Motor neuron (in vitro differentiated cells): ENCODE results near the gene SERPIND1. TPM values are rescaled to one million over a fixed set of nuclear protein-coding genes. Genes with fewer than 3 reads are reported as not detected.
"Not testable (repeated sequence)": the region's sequence is repeated elsewhere in the genome, so short reads cannot be mapped to it uniquely, and the experiment has no call there.

ENCODE experiments used
- ATAC-seq, 8 experiments: fragments of 200-7000 bp; cut with Tn5 transposase; replicated peaks in 6 of 8; 2 replicates each; pipeline ENCODE4 v1.8.0; 2021; ENCODE audit warnings: mild to moderate bottlenecking in 8 of 8, moderate library complexity in 8 of 8
- H3K27ac ChIP-seq, 2 donors: fragments of 250-450 bp; sonication (Bioruptor Pico); 2 replicates each; pipeline ENCODE4 v1.9.0; 2021; ENCODE audit warnings: antibody characterized with exemption in 2 of 2, mild to moderate bottlenecking in 2 of 2, moderate library complexity in 1 of 2
- H3K4me1 ChIP-seq, 2 donors: fragments of 250-450 bp; sonication (Bioruptor Pico); replicated peaks in 1 of 2; 2 replicates each; pipeline ENCODE4 v1.6.1; 2021; ENCODE audit warnings: antibody characterized with exemption in 2 of 2, mild to moderate bottlenecking in 2 of 2, moderate library complexity in 1 of 2
- H3K4me3 ChIP-seq, 5 donors: fragments of 250-450 bp; sonication (Bioruptor Pico); 2 replicates each; pipeline ENCODE4 v1.9.0; 2021; ENCODE audit warnings: antibody characterized with exemption in 5 of 5, mild to moderate bottlenecking in 5 of 5, moderate library complexity in 4 of 5
- WGBS, 10 experiments: fragments of 450-650 bp; shearing (Covaris generic); methylation state at CpG; one replicate each; pipeline ENCODE4 v1.0.0; 2022; 5-methylcytosine and 5-hydroxymethylcytosine counted together
- in situ Hi-C, 9 experiments: fragments of 400-800 bp; cut with MboI; loops; one replicate each; pipeline ENCODE4 v1.15.0; 2021; ENCODE audit warnings: low sequenced_read_pairs in 9 of 9, low pct_unique_long_range_greater_than_20kb in 2 of 9; ENCODE audit not compliant: unreplicated experiment in 9 of 9
- total RNA-seq, 8 experiments: library from RNA; unstranded; fragments of 300-600 nt; gene quantifications; 2 replicates each; pipeline versions ENCODE4 v1.2.3 to v1.2.4, GENCODE V29; 2022

Gene SERPIND1, protein sequence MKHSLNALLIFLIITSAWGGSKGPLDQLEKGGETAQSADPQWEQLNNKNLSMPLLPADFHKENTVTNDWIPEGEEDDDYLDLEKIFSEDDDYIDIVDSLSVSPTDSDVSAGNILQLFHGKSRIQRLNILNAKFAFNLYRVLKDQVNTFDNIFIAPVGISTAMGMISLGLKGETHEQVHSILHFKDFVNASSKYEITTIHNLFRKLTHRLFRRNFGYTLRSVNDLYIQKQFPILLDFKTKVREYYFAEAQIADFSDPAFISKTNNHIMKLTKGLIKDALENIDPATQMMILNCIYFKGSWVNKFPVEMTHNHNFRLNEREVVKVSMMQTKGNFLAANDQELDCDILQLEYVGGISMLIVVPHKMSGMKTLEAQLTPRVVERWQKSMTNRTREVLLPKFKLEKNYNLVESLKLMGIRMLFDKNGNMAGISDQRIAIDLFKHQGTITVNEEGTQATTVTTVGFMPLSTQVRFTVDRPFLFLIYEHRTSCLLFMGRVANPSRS
- total RNA-seq, result 1 to 10 TPM in 2 of 8 experiments, under 1 TPM in 6; 0.17 to 1.8 (median 0.66) TPM

DNA sequence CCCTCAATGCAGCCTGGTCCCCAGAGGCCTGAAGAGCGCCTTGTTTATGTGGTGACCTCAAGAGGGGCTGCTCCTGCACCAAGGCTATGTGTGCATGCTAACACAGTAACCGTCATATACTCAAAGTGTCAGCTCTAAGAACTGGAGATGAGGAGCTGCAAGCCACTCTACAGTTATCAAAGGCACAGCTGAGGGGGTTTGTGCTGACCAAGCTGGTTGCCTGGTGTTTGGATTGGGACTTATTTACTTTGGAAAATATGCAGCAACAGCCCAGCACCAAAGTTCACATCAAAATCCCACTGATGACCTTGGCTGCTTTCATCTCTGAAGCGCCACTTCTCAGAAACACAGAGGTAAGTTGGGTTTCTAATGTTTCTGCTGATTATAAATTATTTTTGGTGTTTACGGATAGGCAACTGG is at the start of gene SERPIND1:
TSS of gene SERPIND1 (plus strand) at position 321 of the 420 bp plus-strand sequence. CDS start 5,200 bp downstream, outside the sequence.
- no peak for ATAC-seq
- Histone ChIP-seq H3K4me1 (no peaks in the 10 kb centered on the region), H3K4me3 (no peak within 1 kb of the TSS), H3K27ac (peak within 1 kb of the TSS in 1 of 2 donors; percentile 69)
- in situ Hi-C loops, result no loop called here
- 80 to 100% (median 100%) methylated on average over 1 to 3 of the region's 4 CpGs; no CpG with 5 or more reads in 3 of the 10 experiments for WGBS, 10 experiments

DNA sequence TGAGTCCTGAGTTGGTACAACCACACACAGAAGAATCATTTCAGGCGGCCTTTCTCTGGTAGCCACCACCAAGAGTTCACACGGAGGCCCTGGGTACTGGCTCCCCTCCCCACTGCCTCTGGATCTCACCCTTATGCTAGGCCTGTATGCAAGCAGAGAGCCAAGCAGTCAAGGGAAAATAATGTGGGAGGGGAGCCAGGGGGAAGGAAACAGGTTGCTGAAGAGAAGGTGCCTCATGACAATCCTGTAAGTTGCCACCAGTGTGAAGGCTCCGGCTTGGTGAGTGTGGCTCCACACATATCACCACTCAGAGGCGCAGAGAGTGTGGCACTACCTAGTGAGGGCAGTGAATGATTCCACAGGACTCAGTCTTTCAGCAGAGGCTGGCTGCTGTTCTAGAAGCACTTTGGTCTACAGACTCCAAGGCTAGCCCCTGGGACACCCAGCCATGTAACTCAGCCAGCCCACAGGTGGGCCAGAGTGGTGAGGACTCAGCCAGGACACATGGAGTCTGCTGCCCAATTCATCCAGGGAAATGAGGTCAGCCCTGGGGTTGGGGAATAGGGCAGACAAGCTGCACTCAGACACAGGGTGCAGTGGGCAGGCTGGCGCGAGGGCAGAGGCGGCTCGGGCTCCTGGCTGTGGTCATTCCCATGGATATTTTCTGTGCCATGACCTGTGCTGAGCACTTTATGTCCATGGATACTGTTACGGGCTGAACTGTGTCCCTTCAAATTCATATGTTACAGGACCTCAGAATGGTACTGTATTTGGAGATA is 49.0 kb upstream of the SERPIND1 start:
- ATAC-seq, result no peak
- in situ Hi-C loops, result no loop called here
- Histone ChIP-seq H3K4me1 (no peaks in the 10 kb centered on the region), H3K27ac (no peak overlapping the region), H3K4me3 (no peak overlapping the region)
- whole genome bisulfite sequencing, 10 experiments, result 89 to 100% (median 97%) methylated on average over 1 to 8 of the region's 9 CpGs; no CpG with 5 or more reads in 4 of the 10 experiments

DNA sequence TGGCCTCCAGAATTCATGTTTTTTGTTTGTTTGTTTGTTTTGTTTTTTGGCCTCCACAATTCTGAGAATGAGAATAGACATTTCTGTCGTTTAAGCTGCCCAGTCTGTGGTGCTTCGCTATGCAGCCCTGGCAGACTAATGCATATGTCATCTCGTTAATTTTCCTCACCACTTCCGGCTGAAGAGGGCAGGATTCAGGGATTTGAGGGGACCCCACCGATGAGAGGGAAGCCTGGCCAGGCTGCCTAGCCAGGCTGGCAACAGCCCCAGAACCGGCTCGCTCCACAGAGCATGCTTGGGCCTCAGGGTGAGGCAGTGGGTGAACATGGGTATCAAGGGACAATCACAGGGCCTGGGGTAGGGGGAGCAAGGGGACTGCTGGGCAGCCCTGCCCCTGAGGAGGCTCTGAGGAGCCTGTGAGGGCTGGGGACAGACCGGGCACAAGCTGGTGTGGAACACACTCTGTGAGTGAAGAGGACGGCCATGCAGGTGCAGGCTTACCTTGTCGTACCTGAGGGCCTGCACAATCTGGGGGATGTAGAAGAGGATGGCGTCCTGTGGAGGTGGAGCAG is 47.8 kb upstream of the SERPIND1 start:
- no peak overlapping the region for H3K4me3 ChIP-seq
- WGBS, 10 experiments, result 39 to 97% (median 70%) methylated on average over 1 to 7 of the region's 11 CpGs; no CpG with 5 or more reads in 4 of the 10 experiments
- no peak overlapping the region for H3K27ac ChIP-seq
- H3K4me1 ChIP-seq, result no peaks in the 10 kb centered on the region
- peak in 1 of 8 experiments; percentile 9 for ATAC-seq
- in situ Hi-C loops, result no loop called here

DNA sequence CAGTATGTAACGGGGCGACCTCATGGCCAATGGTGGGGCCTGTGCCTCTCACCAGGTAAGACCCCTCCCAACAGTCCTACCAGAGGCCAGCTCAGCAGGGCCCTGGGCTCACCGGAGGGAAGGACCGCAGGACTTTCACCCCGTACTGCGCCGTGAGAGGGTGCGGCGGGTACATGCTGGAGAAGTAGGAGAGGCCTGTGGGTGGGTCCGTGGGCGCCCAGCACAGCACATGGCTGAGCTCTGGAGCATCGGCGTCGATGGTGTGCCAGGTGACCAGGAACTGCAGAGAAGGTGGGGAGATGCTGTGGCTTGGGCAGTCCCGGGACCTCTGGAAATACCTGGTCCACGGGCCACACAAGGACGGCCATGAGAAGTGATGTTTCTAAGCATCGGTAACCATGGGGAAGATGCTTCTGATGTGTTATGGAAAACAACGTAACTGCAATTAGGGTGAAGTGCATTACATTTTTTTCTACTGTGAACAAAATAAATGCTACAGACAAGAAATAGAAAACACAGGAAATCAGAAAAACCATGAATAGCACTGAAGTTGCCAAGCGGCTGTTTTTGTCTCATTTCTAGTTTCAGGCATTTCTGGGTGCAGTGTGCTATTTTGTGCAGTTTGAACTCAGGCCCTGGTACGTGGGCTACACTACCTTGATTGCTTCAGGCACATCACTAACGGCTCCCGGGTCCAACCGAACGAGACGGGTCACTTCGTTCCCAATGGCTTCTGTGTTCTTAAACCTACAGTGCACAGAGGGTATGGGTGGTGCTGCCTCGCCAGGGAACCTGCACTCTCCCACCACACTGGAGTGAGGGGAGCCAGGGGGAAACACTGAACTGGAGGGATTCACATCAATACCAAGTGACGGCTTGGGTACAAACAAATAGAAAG is 46.5 kb upstream of the SERPIND1 start:
- Histone ChIP-seq H3K4me3 (no peak overlapping the region), H3K4me1 (no peaks in the 10 kb centered on the region), H3K27ac (no peak overlapping the region)
- ATAC-seq, result peak in 1 of 8 experiments; percentile 17
- in situ Hi-C loops, result no loop called here
- WGBS, 10 experiments, result 60 to 100% (median 80%) methylated on average over 1 to 13 of the region's 29 CpGs; no CpG with 5 or more reads in 1 of the 10 experiments

DNA sequence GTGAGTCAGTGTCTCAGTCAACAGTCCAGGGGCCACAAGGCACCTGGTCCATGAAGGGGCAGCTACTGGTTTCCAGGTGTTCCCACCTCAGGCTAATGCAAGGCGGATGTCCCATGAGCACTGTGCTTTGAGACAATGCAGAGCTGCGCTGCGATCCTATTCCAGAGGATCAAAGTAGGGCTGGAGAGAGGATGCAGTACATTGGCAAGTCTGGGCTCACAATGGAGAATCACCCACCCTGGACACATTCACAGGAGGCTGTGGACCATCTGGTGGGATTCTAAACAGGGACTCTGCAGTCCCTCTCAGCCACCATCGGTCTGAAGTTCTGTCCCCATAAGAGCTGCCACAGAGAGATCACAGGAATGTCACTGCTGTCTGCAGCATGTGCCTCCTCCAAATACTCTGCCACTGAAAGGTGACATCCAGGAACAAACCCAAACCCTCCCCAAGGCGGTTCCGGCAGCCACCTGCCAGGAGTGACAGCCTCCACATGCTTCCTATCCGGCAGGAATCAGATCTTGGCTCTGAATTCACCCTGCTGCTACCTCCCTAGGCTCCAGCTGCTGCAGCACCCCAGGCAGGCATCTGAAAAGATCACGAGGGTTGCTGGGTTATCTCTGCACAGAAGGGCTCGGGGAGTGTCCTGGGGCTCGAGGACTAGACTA is 45.3 kb upstream of the SERPIND1 start:
- ATAC-seq, result no peak
- whole genome bisulfite sequencing, 10 experiments, result 89 to 100% (median 100%) methylated on average over 1 to 7 of the region's 10 CpGs; no CpG with 5 or more reads in 5 of the 10 experiments
- in situ Hi-C loops, result no loop called here

DNA sequence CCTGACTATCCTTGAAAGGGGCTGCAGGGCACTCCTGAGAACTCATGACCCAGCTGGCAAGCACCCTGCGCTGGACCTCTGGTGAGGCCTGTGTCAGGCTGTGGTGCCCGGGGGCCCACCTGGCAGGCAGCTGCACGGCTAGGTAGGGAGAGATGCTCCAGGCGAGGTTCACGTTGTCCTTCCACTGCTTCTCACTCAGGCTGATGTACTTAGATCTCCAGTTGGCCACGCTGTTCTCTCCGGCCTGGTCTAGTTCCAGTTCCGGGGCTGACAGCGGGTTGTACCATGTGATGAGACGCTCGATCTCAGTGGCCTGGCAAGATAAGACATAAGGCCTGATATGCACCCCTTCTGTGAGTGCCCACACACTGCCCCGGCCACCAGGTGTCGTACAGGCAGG is 44.7 kb upstream of the SERPIND1 start:
- in situ Hi-C loops, result no loop called here
- WGBS, 10 experiments, result 92 to 100% (median 100%) methylated on average over 1 to 2 of the region's 13 CpGs; no CpG with 5 or more reads in 7 of the 10 experiments
- no peaks in the 10 kb centered on the region for H3K4me1 ChIP-seq
- H3K27ac ChIP-seq, result no peak overlapping the region
- H3K4me3 ChIP-seq, result no peak overlapping the region
- no peak for ATAC-seq

More for the DNA sequence above, 45.3 kb upstream of the SERPIND1 start:
- Histone ChIP-seq H3K4me3 (no peak overlapping the region), H3K4me1 (no peaks in the 10 kb centered on the region), H3K27ac (no peak overlapping the region)

DNA sequence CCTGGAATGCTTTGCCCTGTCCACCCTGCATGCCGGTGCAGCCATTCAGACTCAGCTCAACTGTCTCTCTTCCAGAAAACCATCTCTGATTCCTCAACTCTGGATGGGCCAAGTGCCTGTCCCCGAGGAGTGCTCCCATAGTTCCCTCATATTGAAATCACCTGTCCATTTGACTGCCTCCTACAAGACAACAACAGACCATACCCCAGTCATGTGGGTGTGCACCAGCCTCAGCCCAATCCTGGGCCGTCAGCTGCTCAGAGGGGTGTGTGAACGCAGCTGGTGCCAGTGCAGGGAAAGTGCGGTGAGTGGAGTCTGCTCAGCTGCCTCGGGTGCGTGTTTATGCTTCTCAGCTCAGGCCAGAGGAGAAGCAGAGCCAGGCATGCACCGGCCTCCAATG is 41.5 kb upstream of the SERPIND1 start:
- ATAC-seq, H3K27ac ChIP-seq, H3K4me1 ChIP-seq, in situ Hi-C loops, H3K4me3 ChIP-seq: not testable (repeated sequence)
- 71 to 100% (median 100%) methylated on average over 1 of the region's 8 CpGs; no CpG with 5 or more reads in 7 of the 10 experiments for WGBS, 10 experiments

DNA sequence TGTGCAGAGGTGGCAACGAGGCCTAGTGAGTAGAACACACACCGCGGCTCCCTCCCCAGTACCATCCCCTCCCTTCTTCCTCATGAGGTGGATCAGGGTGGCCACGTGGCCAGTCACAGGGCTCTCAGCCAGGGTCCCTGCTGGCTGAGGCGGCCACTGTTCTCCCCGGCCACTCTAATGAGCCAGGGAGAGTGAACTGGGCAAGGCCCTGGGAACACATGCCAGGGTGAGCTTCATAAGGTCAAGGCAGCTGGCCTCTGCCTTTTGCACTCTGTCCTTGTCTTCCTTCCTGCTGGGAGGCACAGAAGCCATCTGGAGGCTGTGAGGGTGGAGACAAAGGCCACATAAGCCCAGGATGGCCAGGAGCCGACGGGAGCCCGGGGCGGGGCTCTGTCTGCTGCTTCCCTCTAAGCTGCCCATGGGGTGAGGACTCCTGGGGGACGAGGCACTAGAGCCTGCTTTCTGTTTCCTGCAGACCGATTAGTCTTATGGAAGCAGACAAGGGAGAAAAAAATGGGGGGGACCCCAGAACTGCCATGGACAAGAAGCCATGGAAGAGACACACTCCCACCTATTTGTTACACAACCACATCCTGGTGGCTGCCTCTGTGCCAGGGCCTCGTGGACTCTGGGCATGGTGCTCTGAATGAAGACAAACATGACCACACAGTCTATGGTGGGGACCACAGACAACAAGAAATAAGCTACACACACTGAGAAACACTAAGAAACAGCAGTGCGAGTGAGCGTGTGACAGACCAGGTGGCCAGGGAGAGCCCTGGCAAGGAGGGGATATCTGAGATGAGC is 38.4 kb upstream of the SERPIND1 start:
- H3K4me3 ChIP-seq, H3K4me1 ChIP-seq, H3K27ac ChIP-seq, in situ Hi-C loops: not testable (repeated sequence)
- WGBS, 10 experiments, result 100% methylated on average over 2 of the region's 15 CpGs; no CpG with 5 or more reads in 9 of the 10 experiments
- peak; percentile 35 to 96 (median 78) for ATAC-seq

DNA sequence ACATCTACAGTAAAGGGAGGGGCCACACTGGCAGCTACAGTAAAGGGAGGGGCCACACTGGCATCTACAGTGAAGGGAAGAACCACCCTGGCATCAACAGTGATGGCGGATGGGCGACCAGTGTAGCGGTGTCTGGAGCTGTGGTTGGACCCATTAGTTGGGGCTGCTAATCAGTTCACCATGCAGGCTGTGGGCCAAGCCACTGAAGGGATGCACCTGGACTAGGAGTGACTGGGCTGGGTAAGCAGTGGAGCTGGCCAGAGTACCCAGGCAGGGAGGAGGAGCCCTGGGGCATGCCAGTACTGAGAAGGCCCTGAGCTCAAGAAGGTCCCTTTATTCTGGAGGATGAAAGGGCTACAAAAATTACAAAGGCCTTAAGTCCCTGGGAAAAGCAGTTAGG is 37.0 kb upstream of the SERPIND1 start:
- H3K4me1 ChIP-seq, in situ Hi-C loops, H3K27ac ChIP-seq, ATAC-seq, H3K4me3 ChIP-seq: not testable (repeated sequence)
- no CpG with 5 or more reads among the region's 3 CpGs for WGBS, 10 experiments

DNA sequence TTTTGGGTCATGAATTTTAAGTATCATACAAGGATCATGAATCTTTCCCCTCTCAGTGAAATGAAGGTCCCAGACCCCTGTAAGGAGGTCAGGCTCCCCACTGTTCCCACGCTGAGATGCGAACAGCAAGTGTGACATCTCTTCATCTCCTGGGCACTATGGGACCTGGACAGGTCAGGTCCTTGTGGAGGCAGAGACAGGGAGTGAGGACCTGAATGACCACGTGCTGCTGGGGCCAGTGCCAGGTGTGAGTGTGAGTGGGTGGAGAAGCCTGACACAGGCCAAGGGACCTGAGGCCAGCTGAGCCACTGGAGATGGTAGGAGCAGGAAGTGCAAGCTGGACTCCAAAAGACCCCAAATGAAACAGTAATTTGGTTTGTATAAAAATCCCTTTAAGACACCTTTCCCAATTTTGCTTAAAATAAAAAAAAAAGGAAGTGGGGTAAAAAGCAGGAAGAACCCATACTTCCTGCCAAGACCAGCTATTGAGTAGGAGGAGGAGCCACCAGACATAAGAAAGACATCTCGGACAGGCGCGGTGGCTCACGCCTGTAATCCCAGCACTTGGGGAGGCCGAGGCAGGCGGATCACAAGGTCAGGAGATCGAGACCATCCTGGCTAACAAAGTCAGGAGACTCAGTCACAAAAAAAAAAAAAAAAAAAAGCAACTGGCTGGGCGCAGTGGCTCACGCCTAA is 35.4 kb upstream of the SERPIND1 start:
- in situ Hi-C loops, result no loop called here
- WGBS, 10 experiments, result 92 to 100% (median 100%) methylated on average over 1 to 11 of the region's 12 CpGs; no CpG with 5 or more reads in 3 of the 10 experiments
- H3K27ac ChIP-seq, result no peak overlapping the region
- H3K4me3 ChIP-seq, result no peak overlapping the region
- no peak for ATAC-seq
- no peaks in the 10 kb centered on the region for H3K4me1 ChIP-seq
